ENCODE measurements around the gene HYCC1.

HYCC1 gene

GRCh38 chr7:23016345-23017253, 2.7 kb upstream of the HYCC1 start:
- no peak for DNase-seq

GRCh38 chr7:23014681-23015080, 751 bp upstream of the HYCC1 start:
- no peak for DNase-seq

GRCh38 chr7:23012908-23013714, 819 bp downstream of the HYCC1 start:
- DNase-seq: no peak

GRCh38 chr7:23012186-23012585, 1.7 kb downstream of the HYCC1 start:
- no peak for DNase-seq

DNA sequence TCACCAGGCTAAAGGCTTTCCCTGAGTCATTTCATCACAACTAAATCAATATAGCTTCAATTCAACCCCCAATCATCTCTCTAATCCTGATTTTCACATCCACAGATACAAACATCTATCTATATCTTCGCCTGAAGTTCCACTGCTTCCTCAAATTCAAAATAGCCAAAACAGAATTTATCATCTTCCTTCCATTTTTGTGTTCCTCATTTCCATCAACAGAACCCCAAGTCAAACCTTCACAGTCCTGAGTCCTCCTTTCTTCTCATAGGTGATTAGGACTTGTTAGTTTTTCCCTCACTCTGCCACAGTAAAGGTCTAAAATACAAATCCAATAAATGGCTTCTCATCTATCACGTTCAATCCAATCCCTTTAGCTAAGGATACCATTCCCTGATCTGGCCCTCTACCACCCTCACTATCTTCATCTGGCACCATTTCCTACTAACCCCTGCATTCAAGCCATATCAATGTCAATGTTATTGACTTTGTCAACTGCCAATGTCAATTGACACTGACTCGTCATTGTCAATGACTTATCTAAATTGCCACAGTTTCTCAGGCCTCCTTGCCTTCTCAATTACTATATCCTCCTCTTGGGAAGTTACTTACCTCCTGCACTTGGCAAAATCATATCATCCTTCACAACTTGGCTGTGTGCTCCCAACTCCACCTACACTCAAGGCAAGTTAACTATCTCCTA, 2.6 kb downstream of the HYCC1 start:
- no peak for DNase-seq

DNA sequence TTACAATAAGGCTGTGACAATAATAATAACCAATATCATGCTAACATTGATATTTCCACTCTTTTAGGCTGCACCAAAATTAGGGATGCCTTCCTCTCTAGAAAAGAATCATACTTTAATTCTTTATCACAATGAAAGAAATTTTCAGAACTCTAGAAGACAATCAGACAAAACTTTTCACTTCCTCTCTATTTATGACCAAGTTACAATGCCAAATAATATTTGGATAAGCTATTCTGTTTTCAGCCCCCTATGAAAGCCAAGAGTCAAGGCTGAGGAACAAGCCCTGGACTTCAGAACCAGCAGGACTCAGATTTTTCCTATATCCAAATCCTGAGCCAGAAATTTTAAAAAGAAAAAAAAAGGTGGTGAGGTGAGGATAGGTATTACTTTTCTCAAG, 4.6 kb downstream of the HYCC1 start:
- no peak for DNase-seq

GRCh38 chr7:23004247-23004520, 9.7 kb downstream of the HYCC1 start:
- no peak for DNase-seq

DNA sequence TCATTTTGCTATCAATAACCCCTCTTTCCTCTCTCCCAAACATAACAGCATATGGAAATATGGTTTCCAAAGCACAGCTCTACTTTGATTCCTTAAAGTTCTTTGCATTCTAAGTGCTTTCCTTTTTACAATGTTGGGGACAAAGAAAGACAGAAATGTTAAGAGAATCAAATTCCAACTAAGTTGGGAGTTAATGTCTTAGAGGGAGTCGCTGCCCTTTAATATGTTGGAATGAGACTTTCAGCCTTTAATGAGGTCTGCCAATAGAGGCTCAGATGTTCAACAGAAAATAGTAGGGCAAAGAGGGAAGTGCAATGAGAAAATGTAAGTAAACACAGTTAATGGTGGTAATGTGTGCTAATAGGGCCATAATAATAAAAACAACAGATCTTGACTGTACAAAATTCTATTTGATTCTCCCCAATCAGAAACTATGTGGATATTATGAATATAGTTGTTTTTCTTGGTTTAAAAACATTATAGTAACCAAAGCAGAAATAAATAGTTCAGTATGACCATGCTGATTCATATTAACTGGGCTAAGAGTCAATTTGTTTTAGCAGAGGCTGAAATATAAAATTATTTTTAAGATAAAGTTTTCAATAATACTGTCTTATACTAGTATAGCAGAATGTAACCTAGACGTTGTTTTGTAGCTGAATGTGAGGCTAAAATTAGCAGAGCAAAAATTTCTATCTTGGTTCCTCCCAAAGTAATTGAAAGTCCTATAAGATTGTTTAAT, 10.3 kb downstream of the HYCC1 start:
- no peak for DNase-seq

GRCh38 chr7:23002698-23003097, 11.2 kb downstream of the HYCC1 start:
- DNase-seq: no peak

DNA sequence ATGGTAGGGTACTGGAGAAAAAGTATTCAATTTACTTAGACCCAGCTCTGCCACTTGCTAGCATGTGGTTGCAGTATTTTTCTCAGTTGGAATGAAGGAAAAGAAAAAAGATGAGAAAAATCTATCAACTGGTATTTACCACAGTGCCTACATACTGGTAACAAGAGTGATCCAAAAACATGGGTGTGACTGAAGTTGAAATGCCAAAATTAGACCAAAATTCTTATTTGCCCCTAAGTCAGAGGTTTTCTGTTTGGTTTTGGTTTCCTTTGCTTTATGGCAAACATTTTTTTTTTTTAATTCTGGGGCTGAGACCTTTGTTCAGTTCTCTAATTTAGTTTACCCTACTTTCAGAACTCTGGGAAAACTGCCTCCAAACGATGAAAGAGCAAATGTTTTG, 12.3 kb downstream of the HYCC1 start:
- no peak for DNase-seq

DNA sequence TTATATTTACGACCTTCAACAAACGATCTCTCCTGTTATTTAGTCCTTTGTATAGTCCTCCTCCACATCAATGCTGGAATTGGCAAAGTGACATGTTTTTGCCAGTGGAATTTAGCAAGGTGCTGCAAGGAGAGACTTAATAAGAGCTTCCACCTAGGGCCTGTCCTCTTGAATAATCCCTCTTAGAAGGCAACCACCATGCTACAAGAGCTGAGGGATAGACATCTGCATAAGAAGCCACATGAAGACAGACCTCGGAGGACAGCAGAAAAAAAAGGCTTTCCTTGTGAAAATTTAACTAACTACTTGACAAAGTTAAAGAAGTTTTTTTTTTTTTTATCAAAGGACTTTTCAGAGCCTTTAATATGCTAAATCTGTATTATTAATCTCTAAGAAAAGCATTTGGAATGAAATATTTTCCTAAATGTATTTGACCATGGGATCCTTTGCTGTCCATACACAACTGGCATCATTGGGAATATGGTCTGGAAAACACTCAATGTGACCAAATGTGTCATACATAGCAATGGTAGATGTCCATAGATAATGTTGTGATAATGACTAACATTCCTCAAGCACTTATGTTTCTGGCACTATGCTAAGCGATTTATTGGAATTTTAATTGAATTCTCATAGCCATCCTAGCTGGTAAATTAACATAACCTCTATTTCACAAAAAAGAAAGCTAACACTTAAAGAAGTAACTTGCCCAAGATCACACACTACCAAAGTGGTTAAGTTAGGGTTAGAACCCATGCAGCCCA, 13.2 kb downstream of the HYCC1 start:
- no peak for DNase-seq

DNA sequence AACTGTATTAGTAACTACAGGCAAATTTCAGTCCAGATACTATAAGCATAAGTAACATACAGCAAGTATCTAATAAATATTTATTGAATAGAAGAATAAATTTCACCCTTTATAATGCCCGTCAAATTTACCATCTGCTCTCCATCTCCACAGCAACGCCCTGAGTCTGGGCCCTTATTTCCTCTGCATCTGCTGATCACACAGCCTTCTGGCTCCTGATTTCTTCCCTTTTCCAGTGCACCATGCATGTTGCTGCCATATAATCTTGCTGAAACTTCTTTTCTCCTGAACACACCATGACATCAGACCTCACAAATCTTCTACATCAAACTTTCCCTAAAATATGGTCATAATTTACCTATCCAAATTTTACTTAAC, 15.4 kb downstream of the HYCC1 start:
- DNase-seq: no peak

DNA sequence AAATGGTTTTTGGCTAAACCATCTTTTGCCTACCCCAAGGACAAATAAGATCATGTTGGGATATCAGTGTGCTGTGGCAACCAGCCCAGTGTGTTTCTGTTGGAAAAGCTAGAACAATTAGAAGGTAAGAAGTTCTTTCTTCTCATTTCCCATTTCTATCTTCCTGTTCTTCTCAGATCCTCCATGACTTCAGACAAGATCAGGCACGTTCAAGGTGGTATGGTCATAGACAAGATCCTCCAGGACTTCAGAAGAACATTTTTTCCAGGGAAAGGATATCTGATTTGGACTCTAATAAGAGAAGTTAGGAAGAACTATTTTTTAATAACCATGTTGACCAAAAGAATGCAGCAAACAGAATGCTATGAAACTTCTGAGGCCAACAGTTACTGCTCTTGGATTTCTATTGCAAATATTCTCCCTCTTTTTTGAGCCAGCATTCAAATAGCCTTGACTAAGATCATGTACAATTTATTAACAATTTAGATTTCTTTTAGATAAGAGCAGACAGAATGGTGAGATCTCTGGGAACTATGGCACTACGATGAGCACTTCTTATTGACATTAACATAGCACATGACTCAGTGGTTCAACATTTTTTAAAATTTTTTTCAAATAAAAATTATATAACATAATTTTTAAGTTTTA, 15.9 kb downstream of the HYCC1 start:
- no peak for DNase-seq

GRCh38 chr7:22996470-22996869, 17.5 kb downstream of the HYCC1 start:
- DNase-seq: no peak

GRCh38 chr7:22995011-22995410, 18.9 kb downstream of the HYCC1 start:
- DNase-seq: no peak

DNA sequence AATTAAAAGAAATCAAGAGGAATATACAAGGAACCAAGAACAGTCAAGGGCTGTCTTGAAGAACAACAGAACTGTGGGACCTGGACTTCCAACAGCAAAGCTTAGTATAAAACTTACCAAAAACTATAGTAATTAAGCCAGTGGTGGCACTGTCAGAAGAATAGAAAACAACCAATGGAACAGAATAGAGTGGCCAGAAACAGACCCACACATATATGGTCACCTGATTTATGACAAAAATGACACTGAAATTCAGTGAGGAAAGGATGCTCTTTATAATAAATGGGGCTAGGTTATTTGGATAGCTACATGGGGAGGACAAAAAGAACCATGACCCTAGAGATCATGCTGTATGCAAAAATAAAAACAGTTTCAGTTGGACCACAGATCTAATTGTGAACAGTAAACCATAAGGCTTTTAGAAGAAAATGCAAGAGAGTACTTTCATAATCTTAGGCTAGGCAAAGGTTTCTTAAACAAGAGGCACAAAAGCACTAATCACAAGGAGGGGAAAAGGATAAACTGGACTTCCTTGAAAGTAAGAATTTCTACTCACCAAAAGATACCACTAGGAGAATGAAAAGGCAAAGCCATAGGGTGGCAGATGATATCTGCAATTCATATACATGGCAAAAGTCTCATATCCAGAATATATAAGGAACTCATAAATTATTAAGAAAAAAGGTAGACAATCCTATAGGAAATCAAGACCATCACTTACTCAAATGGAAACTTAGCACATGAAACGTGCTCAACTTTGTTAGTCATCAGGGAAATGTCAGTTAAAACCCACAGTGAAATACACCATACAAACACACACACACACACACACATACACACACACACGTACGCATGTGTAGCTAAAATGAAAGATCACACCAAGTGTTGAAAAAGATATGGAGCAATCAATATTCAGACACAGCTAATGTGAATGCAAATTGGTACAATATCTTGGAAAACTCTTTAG, 20.8 kb downstream of the HYCC1 start:
- DNase-seq: no peak

GRCh38 chr7:22990588-22990949, 23.4 kb downstream of the HYCC1 start:
- DNase-seq: no peak

DNA sequence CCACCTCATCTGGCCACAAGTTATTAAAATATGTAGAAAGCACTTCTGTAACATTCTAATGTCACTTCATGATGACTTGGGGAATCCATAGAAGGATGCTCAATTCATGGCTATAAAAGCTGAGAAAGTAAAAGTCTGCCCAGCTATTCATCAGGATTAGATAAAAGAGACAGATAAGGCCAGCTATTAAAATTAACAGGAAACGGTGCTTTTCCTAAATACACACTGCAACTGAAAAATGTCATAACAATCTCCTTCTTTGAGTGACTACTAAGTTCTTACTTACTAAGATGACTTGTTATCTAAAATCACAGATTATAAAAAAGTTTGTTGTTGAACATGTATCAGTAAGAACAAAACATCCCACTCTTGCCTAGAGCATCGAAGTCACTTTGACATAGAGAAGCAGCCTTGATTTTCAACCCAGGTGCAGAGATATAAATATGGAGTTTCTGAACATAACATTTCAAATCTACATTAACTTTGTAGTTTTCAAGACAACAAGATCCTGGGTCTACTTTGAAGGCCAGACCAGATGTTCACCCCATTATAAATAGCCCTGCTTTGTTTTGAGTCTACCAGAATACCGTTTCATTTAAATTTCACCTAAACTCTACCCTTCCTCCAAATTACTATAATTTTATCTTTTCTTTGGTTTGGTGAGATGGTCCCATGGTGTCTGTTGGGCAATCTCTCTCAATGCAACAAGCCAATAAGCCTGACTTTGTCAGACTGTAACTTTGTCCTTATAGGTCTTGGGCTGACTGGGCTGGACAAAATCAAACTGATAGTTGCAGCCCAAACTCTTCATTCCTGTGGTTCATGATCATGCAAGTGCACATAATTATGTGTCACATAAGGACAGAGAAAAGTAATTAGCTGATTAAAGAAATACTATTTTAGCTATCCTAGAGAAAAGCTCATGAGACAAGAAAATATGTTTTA, 24.0 kb downstream of the HYCC1 start:
- DNase-seq: no peak

GRCh38 chr7:22985436-22985835, 28.5 kb downstream of the HYCC1 start:
- DNase-seq: no peak

Measured in NCI-H1048 (cell line).